HG03196 (cell line): ENCODE measurements around the gene CEP164.

Source experiments
- ATAC-seq: cut with Tn5 transposase; IDR thresholded peaks from one replicate; pipeline ENCODE4 v1.9.1; 2021; ENCODE audit not compliant: unreplicated experiment

The CEP164 gene

DNA sequence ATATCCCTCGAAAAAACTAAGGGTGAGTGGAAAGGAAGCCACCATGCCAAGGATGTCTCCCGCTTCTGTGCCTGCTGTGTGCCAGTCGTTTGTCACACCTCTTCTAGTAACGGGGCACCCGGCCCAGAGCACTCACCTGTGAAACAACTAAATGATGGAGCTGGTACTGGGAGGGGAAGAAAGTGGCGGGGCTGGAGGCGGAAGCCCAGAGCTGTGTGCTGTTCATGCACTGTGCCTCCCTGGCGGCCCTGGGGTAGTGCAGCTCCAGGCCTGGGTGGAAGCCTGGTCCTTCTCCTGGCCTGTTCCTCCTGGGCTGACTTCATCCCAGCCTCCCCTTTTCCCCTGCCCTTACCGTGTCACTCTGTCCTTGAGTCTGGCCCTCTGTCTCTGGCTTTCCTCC, 130.2 kb downstream of the CEP164 start:
- ATAC-seq: peak; percentile 17

GRCh38 chr11:117458275-117459122, 130.8 kb downstream of the CEP164 start:
- ATAC-seq: peak; percentile 42

DNA sequence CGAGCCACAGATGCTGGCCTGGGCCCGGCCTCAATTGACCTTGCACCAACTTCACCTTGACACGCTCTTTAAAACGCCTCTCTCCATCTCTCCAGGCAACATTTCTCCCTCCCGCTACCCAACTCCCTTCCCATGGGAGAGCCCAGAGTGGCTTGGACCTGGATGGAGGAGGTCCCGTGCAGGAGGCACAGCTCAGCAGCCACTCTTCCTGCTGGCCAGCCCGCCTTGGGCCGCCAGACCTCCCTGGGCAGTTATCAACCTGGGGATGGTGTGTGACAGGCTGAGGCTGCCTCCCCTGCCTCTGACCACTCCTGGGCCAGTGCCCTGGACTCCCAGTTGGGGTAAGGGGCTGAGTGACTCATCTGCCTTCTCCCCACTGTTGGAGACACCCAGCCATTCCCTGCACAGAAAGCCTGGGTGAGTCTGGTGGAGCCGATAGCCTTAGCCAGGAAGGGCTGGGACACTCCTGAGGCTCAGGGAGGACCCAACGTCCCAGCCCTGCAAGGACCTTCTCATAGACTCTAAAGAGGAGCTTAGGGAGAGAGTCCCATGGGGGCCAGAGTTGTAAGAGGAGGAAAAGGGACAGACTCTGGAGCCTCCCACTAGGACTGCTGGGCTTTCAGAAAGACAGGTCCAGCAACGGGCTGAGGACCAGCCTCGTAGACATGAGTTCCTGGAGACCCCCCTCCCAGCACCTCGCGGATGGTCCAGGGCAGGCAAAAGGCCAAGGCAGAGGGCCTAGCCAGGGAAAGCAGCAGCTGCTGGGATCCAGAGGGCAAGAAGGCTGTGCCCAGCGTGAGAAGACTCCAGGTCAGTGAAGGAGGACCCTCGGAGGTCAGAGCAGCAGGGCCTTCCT, 131.7 kb downstream of the CEP164 start:
- no peak for ATAC-seq

DNA sequence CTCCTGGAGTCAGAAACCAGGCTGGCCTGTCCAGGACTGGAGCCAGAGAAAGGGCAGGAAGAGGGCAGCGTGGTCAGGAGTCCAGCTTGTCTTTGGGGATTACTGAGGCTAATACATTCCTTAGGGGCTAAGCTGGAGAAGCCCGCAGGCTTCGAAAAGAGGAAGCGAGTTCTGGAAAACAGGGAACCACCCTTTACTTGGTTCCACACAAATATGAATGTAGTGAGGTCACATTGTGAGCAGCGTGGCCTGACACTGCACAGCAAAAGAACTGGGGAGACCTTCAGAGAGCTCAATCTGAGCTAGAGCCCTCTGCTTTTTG, 132.3 kb downstream of the CEP164 start:
- ATAC-seq: no peak

DNA sequence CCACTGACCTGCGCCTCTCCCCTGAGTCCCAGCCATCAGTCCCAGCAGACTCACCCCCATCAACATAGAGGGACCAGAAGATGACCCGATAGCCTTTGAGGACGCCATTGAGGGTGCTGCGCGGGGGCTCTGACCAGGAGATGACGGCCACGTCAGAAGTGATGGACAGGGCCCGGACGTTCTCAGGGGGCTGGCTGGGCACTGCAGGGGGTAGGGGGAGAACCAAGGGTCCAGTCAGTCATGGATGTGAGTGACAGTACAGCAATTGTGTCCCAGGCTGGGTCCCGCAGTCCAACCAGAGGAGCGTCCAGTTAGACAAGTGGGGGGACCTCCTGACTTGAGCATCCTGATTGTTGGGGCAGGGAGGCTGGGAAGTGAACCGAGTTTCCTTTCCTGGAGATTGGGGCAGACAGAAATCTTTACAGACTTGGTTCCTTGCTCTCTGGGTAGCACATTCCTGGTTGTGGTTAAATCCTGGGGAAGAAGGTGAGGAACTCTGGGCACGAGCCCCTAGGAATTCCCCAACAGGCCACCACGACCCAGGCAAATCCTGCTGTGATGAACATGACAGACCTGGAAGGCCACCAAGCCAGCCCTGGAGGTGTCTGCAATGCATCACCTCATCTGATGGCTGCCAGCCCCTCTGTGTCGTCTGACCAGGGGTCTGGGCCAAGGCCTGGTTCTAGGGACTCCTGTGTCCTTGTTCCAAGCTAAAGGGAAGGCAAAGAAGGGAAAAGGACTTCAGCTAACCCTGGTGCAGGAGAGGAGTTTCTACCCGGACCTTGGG, 133.9 kb downstream of the CEP164 start:
- no peak for ATAC-seq

DNA sequence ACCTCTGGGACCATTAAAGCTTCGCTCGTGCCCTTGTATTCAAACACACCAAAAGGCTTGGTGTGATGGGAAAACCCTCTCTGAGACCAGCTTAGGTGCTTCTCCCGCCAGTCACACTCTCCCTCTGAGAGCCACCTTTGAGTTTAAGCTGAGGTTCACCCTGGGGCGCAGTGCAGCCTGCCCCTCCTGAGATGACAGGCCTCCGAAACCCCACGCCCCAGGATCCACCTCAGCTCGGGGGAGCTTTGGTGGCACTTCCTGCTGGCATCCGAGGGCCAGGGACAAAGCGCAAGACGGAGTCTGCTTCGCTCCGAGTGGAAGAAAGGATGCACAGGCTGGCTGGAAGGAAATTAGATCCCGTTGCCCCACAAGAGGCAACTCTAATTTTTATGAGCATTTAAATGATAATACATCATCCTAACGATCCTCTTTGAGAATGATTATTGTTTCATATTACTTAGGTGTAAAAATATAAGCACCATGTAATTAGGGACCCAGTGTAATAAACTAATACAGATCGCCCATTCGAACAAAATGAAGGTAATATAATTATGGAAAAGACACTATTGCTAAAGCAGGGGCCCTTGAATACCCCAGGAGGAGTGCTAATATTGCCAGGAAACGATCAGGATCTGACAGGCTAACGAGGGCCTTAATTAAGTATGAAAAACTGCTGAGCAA, 134.7 kb downstream of the CEP164 start:
- ATAC-seq: no peak

GRCh38 chr11:117462864-117463247, 135.2 kb downstream of the CEP164 start:
- no peak for ATAC-seq
